ENCODE results near the gene DNLZ. TPM values are rescaled to one million over a fixed set of nuclear protein-coding genes. Genes with fewer than 3 reads are reported as not detected.
"Not testable (repeated sequence)": the region's sequence is repeated elsewhere in the genome, so short reads cannot be mapped to it uniquely, and the experiment has no call there.

The DNLZ gene
- total and polyA plus RNA-seq, 4 donors, result 12.4 to 18.1 (median 14.9) TPM

GRCh38 chr9:136326061-136326760 is 37.3 kb downstream of the DNLZ start:
- Histone ChIP-seq H3K4me1 (ENCODE audit: control insufficient read depth in 1 of 2, insufficient read depth in 2 of 2, low read length in 2 of 2) (no peaks in the 10 kb centered on the region), H3K27me3 (ENCODE audit: control insufficient read depth in 1 of 2, insufficient read depth in 2 of 2, low read length in 1 of 2) (no peaks in the 10 kb centered on the region), H3K9me3 (ENCODE audit: control insufficient read depth, low read length) (no peaks in the 10 kb centered on the region), H3K36me3 (ENCODE audit: control insufficient read depth in 1 of 2, insufficient read depth in 2 of 2, low read length in 1 of 2) (no peaks in the 10 kb centered on the region), H3K27ac (ENCODE audit: low read depth in 1 of 2, low read length in 2 of 2) (peak overlapping the region in 1 of 2 donors; percentile 2), H3K4me3 (ENCODE audit: low read length in 2 of 2) (no peak overlapping the region)
- 35 to 48% methylated on average over 27 to 28 of the region's 28 CpGs for WGBS, 2 donors
- intact Hi-C loops (cut with DNase I), result loop anchor here in 1 of 2 donors (5.0 kb wide), 1 partner anchor 36 kb away; the partner anchor contains the start of gene DNLZ
- DNase-seq (no peak), ATAC-seq (ENCODE audit: low FRiP score) (no peak)

DNA sequence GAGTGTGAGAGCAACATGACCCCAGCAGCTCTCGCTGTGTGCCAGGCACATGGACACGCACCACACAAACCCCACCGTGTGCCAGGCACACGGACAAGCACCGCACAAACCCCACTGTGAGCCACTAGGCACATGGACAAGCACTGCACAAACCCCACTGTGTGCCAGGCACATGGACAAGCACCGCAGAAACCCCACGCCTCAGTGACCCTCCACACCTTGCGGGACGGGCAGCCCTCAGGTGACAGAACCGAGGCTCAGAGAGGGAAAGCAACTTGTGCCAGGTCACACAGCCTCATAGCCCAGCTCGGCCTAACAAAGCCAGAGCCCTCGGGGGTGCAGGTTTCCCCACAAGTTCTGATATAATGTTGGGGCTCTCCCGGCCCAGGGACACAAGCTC is 38.2 kb downstream of the DNLZ start:
- no peaks in the 10 kb centered on the region for H3K27me3 ChIP-seq (ENCODE audit: control insufficient read depth in 1 of 2, insufficient read depth in 2 of 2, low read length in 1 of 2)
- no peak for ATAC-seq (ENCODE audit: low FRiP score)
- no peaks in the 10 kb centered on the region for H3K4me1 ChIP-seq (ENCODE audit: control insufficient read depth in 1 of 2, insufficient read depth in 2 of 2, low read length in 2 of 2)
- no peaks in the 10 kb centered on the region for H3K36me3 ChIP-seq (ENCODE audit: control insufficient read depth in 1 of 2, insufficient read depth in 2 of 2, low read length in 1 of 2)
- 94 to 95% methylated on average over 13 of the region's 13 CpGs for WGBS, 2 donors
- no peak overlapping the region for H3K27ac ChIP-seq (ENCODE audit: low read depth in 1 of 2, low read length in 2 of 2)
- DNase-seq, result no peak
- no peak overlapping the region for H3K4me3 ChIP-seq (ENCODE audit: low read length in 2 of 2)
- no peaks in the 10 kb centered on the region for H3K9me3 ChIP-seq (ENCODE audit: control insufficient read depth, low read length)
- intact Hi-C loops (cut with DNase I), result loop anchor here in 1 of 2 donors (5.0 kb wide), 1 partner anchor 37 kb away; the partner anchor contains the start of gene DNLZ

DNA sequence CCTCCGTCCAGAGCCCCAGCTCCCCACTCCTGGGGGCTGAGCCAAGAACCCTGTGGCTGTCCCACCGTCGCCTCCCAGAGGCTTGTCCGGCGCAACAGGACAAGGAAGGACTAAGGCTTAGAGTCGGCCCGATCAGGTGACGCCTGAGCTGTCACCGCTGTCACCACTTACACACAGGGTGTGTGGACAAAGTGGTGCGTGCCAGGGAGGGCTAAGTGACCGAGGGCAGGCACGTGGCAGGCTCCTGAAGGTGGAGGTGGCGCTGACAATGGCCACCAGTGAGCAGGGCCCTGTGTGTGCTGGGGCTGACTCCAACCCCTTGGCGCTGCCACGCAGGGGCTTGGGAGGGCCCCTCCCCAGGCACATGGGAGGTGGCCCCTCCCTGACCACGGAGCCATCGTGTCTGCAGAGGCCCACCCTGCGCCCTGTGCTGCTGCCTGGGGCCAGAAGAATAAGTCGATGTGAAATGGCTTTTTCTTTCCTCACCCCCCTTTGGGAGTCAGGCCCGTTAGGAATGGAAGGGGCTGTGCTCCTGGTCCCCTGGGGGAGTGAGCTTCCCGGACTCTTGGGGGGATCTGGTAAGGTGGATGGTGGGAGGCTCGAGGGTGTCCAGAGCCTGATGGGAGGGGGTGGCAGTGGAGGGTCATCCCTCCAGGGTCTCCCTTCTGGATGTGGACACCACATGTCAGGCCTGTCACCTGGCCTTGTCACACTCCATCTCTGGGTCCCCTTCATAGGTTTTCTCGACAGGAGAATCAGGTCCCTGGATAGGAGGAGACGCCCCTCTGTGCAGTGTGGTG is 38.8 kb downstream of the DNLZ start:
- no peak for ATAC-seq (ENCODE audit: low FRiP score)
- WGBS, 2 donors, result 68 to 79% methylated on average over 23 to 24 of the region's 24 CpGs
- intact Hi-C loops (cut with DNase I), result loop anchor here in 1 of 2 donors (5.0 kb wide), 1 partner anchor 38 kb away; the partner anchor contains the start of gene DNLZ
- no peak overlapping the region for H3K4me3 ChIP-seq (ENCODE audit: low read length in 2 of 2)
- no peaks in the 10 kb centered on the region for H3K9me3 ChIP-seq (ENCODE audit: control insufficient read depth, low read length)
- H3K27me3 ChIP-seq (ENCODE audit: control insufficient read depth in 1 of 2, insufficient read depth in 2 of 2, low read length in 1 of 2), result no peaks in the 10 kb centered on the region
- no peaks in the 10 kb centered on the region for H3K4me1 ChIP-seq (ENCODE audit: control insufficient read depth in 1 of 2, insufficient read depth in 2 of 2, low read length in 2 of 2)
- no peak overlapping the region for H3K27ac ChIP-seq (ENCODE audit: low read depth in 1 of 2, low read length in 2 of 2)
- no peak for DNase-seq
- no peaks in the 10 kb centered on the region for H3K36me3 ChIP-seq (ENCODE audit: control insufficient read depth in 1 of 2, insufficient read depth in 2 of 2, low read length in 1 of 2)

GRCh38 chr9:136323371-136323789 is 40.2 kb downstream of the DNLZ start:
- Histone ChIP-seq H3K9me3 (ENCODE audit: control insufficient read depth, low read length) (no peaks in the 10 kb centered on the region), H3K36me3 (ENCODE audit: control insufficient read depth in 1 of 2, insufficient read depth in 2 of 2, low read length in 1 of 2) (no peaks in the 10 kb centered on the region), H3K4me3 (ENCODE audit: low read length in 2 of 2) (no peak overlapping the region), H3K27me3 (ENCODE audit: control insufficient read depth in 1 of 2, insufficient read depth in 2 of 2, low read length in 1 of 2) (no peaks in the 10 kb centered on the region), H3K4me1 (ENCODE audit: control insufficient read depth in 1 of 2, insufficient read depth in 2 of 2, low read length in 2 of 2) (no peaks in the 10 kb centered on the region), H3K27ac (ENCODE audit: low read depth in 1 of 2, low read length in 2 of 2) (no peak overlapping the region)
- intact Hi-C loops (cut with DNase I), result no loop called here
- ATAC-seq (ENCODE audit: low FRiP score) (no peak), DNase-seq (no peak)
- 89% methylated on average over 17 of the region's 17 CpGs for WGBS, 2 donors

DNA sequence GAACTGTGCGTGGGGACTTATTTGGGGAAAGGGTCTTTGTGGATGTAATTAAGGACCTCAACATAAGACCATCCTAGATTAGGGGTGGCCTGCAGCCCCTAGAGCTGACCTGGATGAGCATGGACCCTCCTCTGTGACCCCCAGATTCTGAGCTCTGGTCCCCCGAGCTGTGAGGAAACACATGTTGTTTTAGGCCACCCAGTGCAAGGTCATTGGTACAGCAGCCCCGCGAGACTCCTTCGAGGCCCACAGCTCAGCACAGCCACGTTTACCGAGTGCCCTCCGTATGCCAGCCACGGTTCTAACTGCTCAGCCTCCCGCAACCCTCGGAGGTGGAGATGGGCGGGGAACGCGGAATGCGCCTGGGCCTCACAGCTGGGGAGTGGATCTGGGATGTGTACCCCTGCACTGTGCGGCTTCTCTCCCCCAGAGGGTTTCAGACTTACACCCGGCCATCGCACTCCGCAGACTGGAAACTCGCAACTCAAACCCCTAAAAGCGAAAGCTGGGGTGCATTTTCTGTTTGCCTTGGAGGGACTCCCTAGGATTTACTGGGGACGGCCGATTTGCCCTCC is 40.7 kb downstream of the DNLZ start:
- Histone ChIP-seq H3K27ac (ENCODE audit: low read depth in 1 of 2, low read length in 2 of 2) (no peak overlapping the region), H3K4me1 (ENCODE audit: control insufficient read depth in 1 of 2, insufficient read depth in 2 of 2, low read length in 2 of 2) (no peaks in the 10 kb centered on the region), H3K36me3 (ENCODE audit: control insufficient read depth in 1 of 2, insufficient read depth in 2 of 2, low read length in 1 of 2) (no peaks in the 10 kb centered on the region), H3K9me3 (ENCODE audit: control insufficient read depth, low read length) (no peaks in the 10 kb centered on the region), H3K4me3 (ENCODE audit: low read length in 2 of 2) (no peak overlapping the region), H3K27me3 (ENCODE audit: control insufficient read depth in 1 of 2, insufficient read depth in 2 of 2, low read length in 1 of 2) (no peaks in the 10 kb centered on the region)
- intact Hi-C loops (cut with DNase I), result no loop called here
- DNase-seq (no peak), ATAC-seq (ENCODE audit: low FRiP score) (no peak)
- 75 to 86% methylated on average over 23 of the region's 23 CpGs for WGBS, 2 donors

DNA sequence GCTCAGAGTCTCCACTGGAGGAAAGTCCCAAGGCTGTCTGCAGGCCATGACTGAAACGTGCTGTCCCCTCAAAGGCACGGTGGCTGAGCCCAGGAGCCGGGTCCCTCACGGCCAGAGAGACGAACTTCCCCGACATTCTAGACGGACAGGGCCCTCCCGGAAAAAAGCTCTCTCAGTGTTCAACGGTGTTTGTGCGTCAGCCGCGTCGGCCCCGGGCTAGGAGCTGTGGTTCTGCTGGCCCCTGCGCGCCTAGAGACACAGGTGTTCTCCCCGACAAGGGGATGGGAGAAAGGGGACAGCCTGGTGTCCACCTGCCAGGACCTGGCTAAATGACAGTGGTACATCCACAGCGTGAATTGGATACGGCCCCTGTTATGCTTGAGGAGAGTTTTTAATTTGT is 42.0 kb downstream of the DNLZ start:
- DNase-seq (no peak), ATAC-seq (ENCODE audit: low FRiP score) (no peak)
- 82 to 86% methylated on average over 19 of the region's 19 CpGs for WGBS, 2 donors
- Histone ChIP-seq H3K4me3 (ENCODE audit: low read length in 2 of 2) (no peak overlapping the region), H3K9me3 (ENCODE audit: control insufficient read depth, low read length) (no peaks in the 10 kb centered on the region), H3K4me1 (ENCODE audit: control insufficient read depth in 1 of 2, insufficient read depth in 2 of 2, low read length in 2 of 2) (no peaks in the 10 kb centered on the region), H3K27ac (ENCODE audit: low read depth in 1 of 2, low read length in 2 of 2) (no peak overlapping the region), H3K36me3 (ENCODE audit: control insufficient read depth in 1 of 2, insufficient read depth in 2 of 2, low read length in 1 of 2) (no peaks in the 10 kb centered on the region), H3K27me3 (ENCODE audit: control insufficient read depth in 1 of 2, insufficient read depth in 2 of 2, low read length in 1 of 2) (no peaks in the 10 kb centered on the region)
- intact Hi-C loops (cut with DNase I), result no loop called here

GRCh38 chr9:136320972-136321371 is 42.6 kb downstream of the DNLZ start:
- H3K27me3 ChIP-seq (ENCODE audit: control insufficient read depth in 1 of 2, insufficient read depth in 2 of 2, low read length in 1 of 2); H3K27ac ChIP-seq (ENCODE audit: low read depth in 1 of 2, low read length in 2 of 2); DNase-seq; ATAC-seq (ENCODE audit: low FRiP score); H3K4me3 ChIP-seq (ENCODE audit: low read length in 2 of 2); intact Hi-C loops (cut with DNase I); H3K4me1 ChIP-seq (ENCODE audit: control insufficient read depth in 1 of 2, insufficient read depth in 2 of 2, low read length in 2 of 2); H3K36me3 ChIP-seq (ENCODE audit: control insufficient read depth in 1 of 2, insufficient read depth in 2 of 2, low read length in 1 of 2); H3K9me3 ChIP-seq (ENCODE audit: control insufficient read depth, low read length): not testable (repeated sequence)

GRCh38 chr9:136319955-136320354 is 43.6 kb downstream of the DNLZ start:
- H3K9me3 ChIP-seq (ENCODE audit: control insufficient read depth, low read length); intact Hi-C loops (cut with DNase I); H3K4me3 ChIP-seq (ENCODE audit: low read length in 2 of 2); H3K27me3 ChIP-seq (ENCODE audit: control insufficient read depth in 1 of 2, insufficient read depth in 2 of 2, low read length in 1 of 2); ATAC-seq (ENCODE audit: low FRiP score); H3K4me1 ChIP-seq (ENCODE audit: control insufficient read depth in 1 of 2, insufficient read depth in 2 of 2, low read length in 2 of 2); DNase-seq; H3K36me3 ChIP-seq (ENCODE audit: control insufficient read depth in 1 of 2, insufficient read depth in 2 of 2, low read length in 1 of 2); H3K27ac ChIP-seq (ENCODE audit: low read depth in 1 of 2, low read length in 2 of 2): not testable (repeated sequence)
- whole genome bisulfite sequencing, 2 donors, result 90 to 93% methylated on average over 3 of the region's 3 CpGs

Measured in aorta (tissue), 5 donors.